Stimulated activated CD4-positive, alpha-beta T cell treated with anti-CD3 and anti-CD28 coated beads, Interleukin-4, amount 100 ng/mL, for 24 hours (primary cell): ENCODE results near the gene FLNB.

Experiments
- DNase-seq: peaks from one replicate; pipeline ENCODE4 v3.0.0-alpha.2; 2020

The FLNB gene

GRCh38 chr3:58215317-58216025 lies 207.2 kb downstream of the FLNB start:
- DNase-seq: no peak

DNA sequence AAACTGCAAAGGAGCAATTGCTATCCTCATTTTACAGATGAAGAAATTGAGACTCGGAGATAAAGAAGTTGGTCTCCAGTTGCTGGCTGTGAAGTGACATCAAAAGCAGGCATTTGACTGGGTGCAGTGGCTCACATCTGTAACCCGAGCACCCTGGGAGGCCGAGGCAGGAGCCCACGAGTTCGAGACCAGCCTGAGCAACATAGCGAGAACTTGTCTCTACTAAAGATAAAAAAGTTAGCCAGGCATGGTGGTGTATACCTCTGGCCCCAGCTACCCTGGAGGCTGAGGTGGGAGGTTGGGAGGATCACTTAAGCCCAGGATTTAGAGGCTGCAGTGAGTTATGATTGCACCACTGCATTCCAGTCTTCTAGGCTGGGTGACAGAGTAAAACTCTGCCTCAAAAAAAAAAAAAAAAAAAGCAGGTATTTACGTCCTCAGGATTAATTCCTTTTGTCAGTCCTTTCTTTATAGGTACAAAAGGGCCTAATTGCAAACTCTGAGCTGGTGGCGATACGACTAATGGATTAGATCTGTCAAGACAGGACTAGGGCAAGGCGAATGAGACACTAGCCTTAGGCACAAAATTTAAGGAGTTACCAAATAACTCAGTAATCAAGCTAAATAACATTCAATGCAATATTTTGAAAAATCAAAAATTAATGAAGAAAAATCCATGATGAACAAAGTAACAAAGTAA lies 208.4 kb downstream of the FLNB start:
- no peak for DNase-seq

GRCh38 chr3:58217209-58217811 lies 209.1 kb downstream of the FLNB start:
- peak; percentile 59 for DNase-seq

- DNase-seq: no peak
These were observed 210.7 kb downstream of the FLNB start for GRCh38 chr3:58218904-58219303.
